Subcutaneous adipose tissue (tissue), 4 donors: ENCODE measurements around the gene COQ3. TPM values are rescaled to one million over a fixed set of nuclear protein-coding genes. Genes with fewer than 3 reads are reported as not detected.

Experiments used
- CTCF ChIP-seq: fragments of 450-650 bp; IDR thresholded peaks from one replicate; pipeline ENCODE4 v1.5.1; 2016; ENCODE audit warnings: low read depth, mild to moderate bottlenecking, control low read depth, antibody characterized with exemption, moderate library complexity
- total RNA-seq, 4 donors: library from RNA; depleted of rRNA; stranded (reverse); fragments of >200 nt; gene quantifications; one replicate each; pipeline ENCODE4 v1.1.0, GENCODE V29; 2016

COQ3 gene
- total RNA-seq, 4 donors from 2014 or later, result 2.4 to 10.2 (median 2.8) TPM

- TF ChIP-seq CTCF, result no peak
Measured at GRCh38 chr6:99346595-99346994, 47.4 kb downstream of the COQ3 start.

- TF ChIP-seq CTCF, result no peak
Measured at GRCh38 chr6:99345164-99345563, 48.8 kb downstream of the COQ3 start.

GRCh38 chr6:99344289-99344688 lies 49.7 kb downstream of the COQ3 start:
- no peak for TF ChIP-seq CTCF

GRCh38 chr6:99341862-99342455 lies 52.0 kb downstream of the COQ3 start:
- TF ChIP-seq CTCF, result no peak

- no peak for TF ChIP-seq CTCF
Measured at GRCh38 chr6:99338188-99338587, 55.8 kb downstream of the COQ3 start.

GRCh38 chr6:99334526-99335127 lies 59.4 kb downstream of the COQ3 start:
- no peak for TF ChIP-seq CTCF

GRCh38 chr6:99333068-99333467 lies 60.9 kb downstream of the COQ3 start:
- no peak for TF ChIP-seq CTCF
